NCI-H2196 (cell line): ENCODE results near the gene SLC25A44.
"Not testable (repeated sequence)": the region's sequence is repeated elsewhere in the genome, so short reads cannot be mapped to it uniquely, and the experiment has no call there.

Source experiments
- DNase-seq: peaks from one replicate; lab custom pipeline; 2025; ENCODE audit not compliant: unreplicated experiment; lab: John Stamatoyannopoulos, UW

SLC25A44 gene

GRCh38 chr1:156200044-156200443 is 6.1 kb downstream of the SLC25A44 start:
- DNase-seq: no peak

GRCh38 chr1:156203331-156203730 is 9.4 kb downstream of the SLC25A44 start:
- DNase-seq: no peak

- no peak for DNase-seq
Observed at GRCh38 chr1:156204686-156205085, 10.8 kb downstream of the SLC25A44 start.

GRCh38 chr1:156211243-156211642 is 17.3 kb downstream of the SLC25A44 start:
- DNase-seq: no peak

- no peak for DNase-seq
Observed at GRCh38 chr1:156212130-156212529, 18.2 kb downstream of the SLC25A44 start.

- peak; percentile 96 for DNase-seq
Observed at GRCh38 chr1:156212833-156213643, 19.1 kb downstream of the SLC25A44 start, which contains the start of gene PMF1. Gene PMF1 (plus strand): TSS chr1:156213007. CDS start chr1:156213016, 9 bp downstream.

GRCh38 chr1:156213644-156213966 is 19.7 kb downstream of the SLC25A44 start:
- no peak for DNase-seq

- DNase-seq: peak; percentile 21
Observed at GRCh38 chr1:156214024-156214748, 20.3 kb downstream of the SLC25A44 start.

- not testable (repeated sequence) for DNase-seq
Observed at GRCh38 chr1:156216361-156217086, 22.6 kb downstream of the SLC25A44 start.

GRCh38 chr1:156217871-156218270 is 24.0 kb downstream of the SLC25A44 start:
- peak; percentile 23 for DNase-seq

- no peak for DNase-seq
Observed at GRCh38 chr1:156220226-156220625, 26.3 kb downstream of the SLC25A44 start.

- DNase-seq: no peak
Observed at GRCh38 chr1:156221986-156222692, 28.2 kb downstream of the SLC25A44 start.

- DNase-seq: no peak
Observed at GRCh38 chr1:156225677-156226014, 31.7 kb downstream of the SLC25A44 start.

- no peak for DNase-seq
Observed at GRCh38 chr1:156226116-156226538, 32.2 kb downstream of the SLC25A44 start.

- DNase-seq: no peak
Observed at GRCh38 chr1:156226782-156227181, 32.9 kb downstream of the SLC25A44 start.

GRCh38 chr1:156228501-156228900 is 34.6 kb downstream of the SLC25A44 start:
- DNase-seq: no peak

GRCh38 chr1:156229809-156230472 is 36.0 kb downstream of the SLC25A44 start:
- no peak for DNase-seq

- DNase-seq: no peak
Observed at GRCh38 chr1:156230473-156230837, 36.6 kb downstream of the SLC25A44 start.

GRCh38 chr1:156232201-156232894 is 38.4 kb downstream of the SLC25A44 start:
- no peak for DNase-seq
